Measurements from ENCODE around the gene YTHDF1. TPM values are rescaled to one million over a fixed set of nuclear protein-coding genes. Genes with fewer than 3 reads are reported as not detected.

Gene YTHDF1
- total and polyA plus RNA-seq, 2 of the 4 experiments (the other 2 are of a cell fraction), result 10.9 to 22.6 TPM

DNA sequence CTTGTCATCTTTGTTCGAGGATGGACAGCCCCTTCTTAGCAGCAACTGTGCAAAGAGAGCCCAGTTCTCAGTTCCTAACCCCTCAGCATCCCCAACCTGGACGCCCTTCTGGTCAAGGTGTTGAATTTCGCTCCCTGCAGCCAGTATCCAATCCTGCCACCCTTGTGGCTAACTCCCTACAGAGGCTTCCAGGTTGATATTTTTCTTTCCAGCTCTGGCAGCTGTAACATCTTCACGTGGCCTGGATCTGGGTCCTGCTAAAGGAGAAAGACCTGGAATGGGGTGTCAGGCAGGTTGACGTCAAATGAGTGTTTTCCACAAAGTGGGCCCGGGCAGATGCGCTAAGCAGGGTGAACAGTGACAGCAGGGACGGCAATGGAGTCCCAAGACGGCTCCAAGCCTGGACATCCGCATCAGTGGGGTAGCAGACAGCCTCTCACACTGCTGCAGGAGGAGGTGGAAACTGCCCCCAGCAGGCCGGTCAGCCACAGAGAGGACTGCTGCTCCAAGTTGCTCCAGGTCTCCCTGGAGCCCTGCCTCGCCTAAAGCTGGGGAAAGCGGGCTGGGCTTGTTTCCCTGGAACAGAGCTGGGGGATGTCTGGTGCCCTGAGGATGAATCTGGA, 1.0 kb upstream of the YTHDF1 start:
- Histone ChIP-seq H3K4me1 (ENCODE audit: control insufficient read depth, insufficient read depth, low read length) (peaks cover 6% of the 10 kb centered on the region), H3K56ac (ENCODE audit: extremely low read depth, insufficient read depth, low read length) (no peak overlapping the region), H4K8ac (ENCODE audit: low read depth in 2 of 2, low read length in 2 of 2) (peak overlapping the region; percentile 86 to 96), H3K9me3 (ENCODE audit: control insufficient read depth, insufficient read depth, low read length) (no peaks in the 10 kb centered on the region), H3K79me1 (ENCODE audit: low read depth in 1 of 2, low read length in 2 of 2) (peaks cover 18 to 33% of the 10 kb centered on the region in 2 experiments; a peak in 3 of 4 replicates), H3K4me2 (ENCODE audit: low read depth, low read length) (peak overlapping the region; percentile 93), H2BK20ac (ENCODE audit: low read depth, low read length) (no peak overlapping the region), H2AK5ac (ENCODE audit: low read depth, low read length) (peak overlapping the region; percentile 27; the same call in 1 of the 2 replicates), H3K27ac (ENCODE audit: insufficient read depth, low read length) (no peak overlapping the region), H2AK9ac (replicated peaks; ENCODE audit: low read depth, low read length, poor library complexity) (peak overlapping the region; percentile 70), H3K14ac (replicated peaks; ENCODE audit: low read depth, low read length) (no peak overlapping the region), H2BK15ac (ENCODE audit: low read depth, low read length) (no peak overlapping the region), H4K5ac (ENCODE audit: low read depth, low read length) (peak overlapping the region; percentile 93; the same call in 1 of the 2 replicates), H3K23ac (ENCODE audit: low read depth, low read length) (peak overlapping the region; percentile 31; the same call in 1 of the 2 replicates), H3K4ac (ENCODE audit: low read depth, low read length) (peak overlapping the region; percentile 58), H3K36me3 (ENCODE audit: control insufficient read depth, insufficient read depth, low read length) (peaks cover 14% of the 10 kb centered on the region), H3K9me1 (ENCODE audit: insufficient read depth, low read length) (peaks cover 6% of the 10 kb centered on the region; the same call in 1 of the 2 replicates), H3K9ac (ENCODE audit: low read depth, low read length) (peak overlapping the region; percentile 71), H3K4me3 (ENCODE audit: insufficient read depth, low read depth, low read length) (peak overlapping the region; percentile 66; the same call in 1 of the 2 replicates), H2AFZ (replicated peaks; ENCODE audit: low read length, poor library complexity) (peak overlapping the region; percentile 99), H4K20me1 (ENCODE audit: insufficient read depth, low read length) (peaks cover 33% of the 10 kb centered on the region), H3K18ac (ENCODE audit: low read depth, low read length) (no peak overlapping the region), H2BK5ac (ENCODE audit: low read depth, low read length, poor library complexity, severe bottlenecking) (no peak overlapping the region), H3K27me3 (ENCODE audit: control insufficient read depth, insufficient read depth, low read length) (peaks cover 22% of the 10 kb centered on the region), H2BK120ac (ENCODE audit: low read depth, low read length) (peak overlapping the region; percentile 64; the same call in 1 of the 2 replicates), H4K91ac (ENCODE audit: insufficient read depth, low read depth, low read length) (peak overlapping the region; percentile 0; the same call in 1 of the 2 replicates)
- ChIA-PET POLR2A (ENCODE audit: unreplicated experiment) (no interaction called here), CTCF (no interaction called here)
- BruUV-seq (replicated peaks), result no TSS peak
- in situ Hi-C loops (cut with MboI; ENCODE audit: low sequenced_read_pairs), result no loop called here
- ATAC-seq (ENCODE audit: low read depth) (no peak), DNase-seq (no peak)
- 70% methylated on average over 4 of the region's 13 CpGs; no CpG with 5 or more reads in 1 of the 2 experiments for WGBS, 2 experiments (ENCODE audit: extremely low coverage in 2 of 2, insufficient read length in 1 of 2)
- dilution Hi-C loops (cut with HindIII; ENCODE audit: low sequenced_read_pairs, unreplicated experiment), result no loop called here
- TF ChIP-seq ELK1 (IDR thresholded peaks at IDR 0.05; ENCODE audit: borderline replicate concordance, low read depth, low read length) (no peak), NFE2L2 (IDR thresholded peaks at IDR 0.05; ENCODE audit: low read depth, low read length) (no peak), RFX5 (IDR thresholded peaks at IDR 0.05; ENCODE audit: low read depth, low read length) (no peak), RCOR1 (IDR thresholded peaks at IDR 0.05; ENCODE audit: insufficient replicate concordance, low read length) (no peak), SMC3 (IDR thresholded peaks at IDR 0.05; ENCODE audit: low read depth, low read length) (no peak), FOS (IDR thresholded peaks at IDR 0.05; ENCODE audit: low read depth, low read length) (no peak), MAZ (IDR thresholded peaks at IDR 0.05; ENCODE audit: borderline replicate concordance, low read depth, low read length) (no peak), RAD21 (IDR thresholded peaks at IDR 0.05; ENCODE audit: low read length) (no peak), POLR2A (IDR thresholded peaks at IDR 0.05; ENCODE audit: low read depth, low read length) (no peak), MAFK (IDR thresholded peaks at IDR 0.05; ENCODE audit: low read depth, low read length) (no peak), CTCF (conservative IDR thresholded peaks at IDR 0.05; ENCODE audit: low read depth, low read length) (no peak), CHD1 (IDR thresholded peaks at IDR 0.05; ENCODE audit: low read depth, low read length) (no peak)
- TF ChIP-seq, protein P1, sequence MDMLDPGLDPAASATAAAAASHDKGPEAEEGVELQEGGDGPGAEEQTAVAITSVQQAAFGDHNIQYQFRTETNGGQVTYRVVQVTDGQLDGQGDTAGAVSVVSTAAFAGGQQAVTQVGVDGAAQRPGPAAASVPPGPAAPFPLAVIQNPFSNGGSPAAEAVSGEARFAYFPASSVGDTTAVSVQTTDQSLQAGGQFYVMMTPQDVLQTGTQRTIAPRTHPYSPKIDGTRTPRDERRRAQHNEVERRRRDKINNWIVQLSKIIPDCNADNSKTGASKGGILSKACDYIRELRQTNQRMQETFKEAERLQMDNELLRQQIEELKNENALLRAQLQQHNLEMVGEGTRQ (IDR thresholded peaks at IDR 0.05; ENCODE audit: low read depth, low read length), result no peak
- intact Hi-C loops (cut with micrococcal nuclease), result loop anchor here (5.0 kb wide), 1 partner anchor 55 kb away; the partner anchor contains the start of gene ARFGAP1
